ENCODE results near the gene JMJD6. TPM values are rescaled to one million over a fixed set of nuclear protein-coding genes. Genes with fewer than 3 reads are reported as not detected.

The JMJD6 gene
- polyA plus RNA-seq (2013, experiment 1 of 4) = 15.1 TPM
- polyA plus RNA-seq (2013, experiment 2 of 4) = 13.1 TPM
- 14.4 TPM for polyA plus RNA-seq (2013, experiment 3 of 4)
- polyA plus RNA-seq (2013, experiment 4 of 4) = 15.0 TPM

GRCh38 chr17:76726231-76726775 is at the start of gene JMJD6:
JMJD6 (minus strand) TSS chr17:76726606; CDS start chr17:76726475, 131 bp downstream.
- WGBS, 2 experiments = 0% methylated on average over 60 of the region's 60 CpGs
- Histone ChIP-seq H3K4me1 (ENCODE audit: control insufficient read depth, insufficient read depth, low read length) (peaks cover 5% of the 10 kb centered on the region), H3K4me3 (ENCODE audit: insufficient read depth, low read depth, low read length) (peak within 1 kb of the TSS; percentile 77), H3K9me3 (ENCODE audit: control insufficient read depth, low read length) (no peaks in the 10 kb centered on the region), H3K27ac (ENCODE audit: insufficient read depth, low read depth, low read length, poor library complexity, severe bottlenecking) (peak within 1 kb of the TSS; percentile 98), H3K36me3 (ENCODE audit: control insufficient read depth, insufficient read depth, low read length) (peaks cover 6% of the 10 kb centered on the region), H3K27me3 (ENCODE audit: control insufficient read depth, insufficient read depth, low read length, poor library complexity, severe bottlenecking) (no peaks in the 10 kb centered on the region)

- Histone ChIP-seq H3K4me3 (ENCODE audit: insufficient read depth, low read depth, low read length) (no peak overlapping the region), H3K4me1 (ENCODE audit: control insufficient read depth, insufficient read depth, low read length) (no peaks in the 10 kb centered on the region), H3K9me3 (ENCODE audit: control insufficient read depth, low read length) (no peaks in the 10 kb centered on the region), H3K27ac (ENCODE audit: insufficient read depth, low read depth, low read length, poor library complexity, severe bottlenecking) (no peak overlapping the region), H3K36me3 (ENCODE audit: control insufficient read depth, insufficient read depth, low read length) (peaks cover 3% of the 10 kb centered on the region), H3K27me3 (ENCODE audit: control insufficient read depth, insufficient read depth, low read length, poor library complexity, severe bottlenecking) (no peaks in the 10 kb centered on the region)
- 93 to 94% methylated on average over 10 of the region's 10 CpGs for WGBS, 2 experiments
These were observed 48.7 kb upstream of the JMJD6 start for GRCh38 chr17:76775021-76775600.

- H3K9me3 ChIP-seq (ENCODE audit: control insufficient read depth, low read length) = no peaks in the 10 kb centered on the region
- WGBS, 2 experiments = 94% methylated on average over 6 of the region's 6 CpGs
- no peak overlapping the region for H3K4me3 ChIP-seq (ENCODE audit: insufficient read depth, low read depth, low read length)
- H3K36me3 ChIP-seq (ENCODE audit: control insufficient read depth, insufficient read depth, low read length) = peaks cover 3% of the 10 kb centered on the region
- no peak overlapping the region for H3K27ac ChIP-seq (ENCODE audit: insufficient read depth, low read depth, low read length, poor library complexity, severe bottlenecking)
- no peaks in the 10 kb centered on the region for H3K4me1 ChIP-seq (ENCODE audit: control insufficient read depth, insufficient read depth, low read length)
- no peaks in the 10 kb centered on the region for H3K27me3 ChIP-seq (ENCODE audit: control insufficient read depth, insufficient read depth, low read length, poor library complexity, severe bottlenecking)
These were observed 46.6 kb upstream of the JMJD6 start for GRCh38 chr17:76772842-76773525.

GRCh38 chr17:76758570-76758969 is 32.2 kb upstream of the JMJD6 start:
- H3K36me3 ChIP-seq (ENCODE audit: control insufficient read depth, insufficient read depth, low read length) = peaks cover 3% of the 10 kb centered on the region
- no peaks in the 10 kb centered on the region for H3K4me1 ChIP-seq (ENCODE audit: control insufficient read depth, insufficient read depth, low read length)

GRCh38 chr17:76757256-76757655 is 30.9 kb upstream of the JMJD6 start:
- Histone ChIP-seq H3K4me3 (ENCODE audit: insufficient read depth, low read depth, low read length) (no peak overlapping the region), H3K4me1 (ENCODE audit: control insufficient read depth, insufficient read depth, low read length) (no peaks in the 10 kb centered on the region), H3K9me3 (ENCODE audit: control insufficient read depth, low read length) (no peaks in the 10 kb centered on the region), H3K27ac (ENCODE audit: insufficient read depth, low read depth, low read length, poor library complexity, severe bottlenecking) (no peak overlapping the region), H3K36me3 (ENCODE audit: control insufficient read depth, insufficient read depth, low read length) (peaks cover 3% of the 10 kb centered on the region), H3K27me3 (ENCODE audit: control insufficient read depth, insufficient read depth, low read length, poor library complexity, severe bottlenecking) (no peaks in the 10 kb centered on the region)
- WGBS, 2 experiments = 95 to 96% methylated on average over 5 of the region's 5 CpGs

More at GRCh38 chr17:76758570-76758969, 32.2 kb upstream of the JMJD6 start:
- H3K27ac ChIP-seq (ENCODE audit: insufficient read depth, low read depth, low read length, poor library complexity, severe bottlenecking) = no peak overlapping the region
- H3K9me3 ChIP-seq (ENCODE audit: control insufficient read depth, low read length) = no peaks in the 10 kb centered on the region
- no peaks in the 10 kb centered on the region for H3K27me3 ChIP-seq (ENCODE audit: control insufficient read depth, insufficient read depth, low read length, poor library complexity, severe bottlenecking)
- H3K4me3 ChIP-seq (ENCODE audit: insufficient read depth, low read depth, low read length) = no peak overlapping the region
- 84 to 93% methylated on average over 2 to 3 of the region's 3 CpGs for WGBS, 2 experiments

- Histone ChIP-seq H3K27me3 (ENCODE audit: control insufficient read depth, insufficient read depth, low read length, poor library complexity, severe bottlenecking) (no peaks in the 10 kb centered on the region), H3K36me3 (ENCODE audit: control insufficient read depth, insufficient read depth, low read length) (peaks cover 3% of the 10 kb centered on the region), H3K4me3 (ENCODE audit: insufficient read depth, low read depth, low read length) (no peak overlapping the region), H3K27ac (ENCODE audit: insufficient read depth, low read depth, low read length, poor library complexity, severe bottlenecking) (no peak overlapping the region), H3K9me3 (ENCODE audit: control insufficient read depth, low read length) (no peaks in the 10 kb centered on the region), H3K4me1 (ENCODE audit: control insufficient read depth, insufficient read depth, low read length) (no peaks in the 10 kb centered on the region)
- WGBS, 2 experiments = 89 to 97% methylated on average over 1 of the region's 2 CpGs
These were observed 28.9 kb upstream of the JMJD6 start for GRCh38 chr17:76755285-76755684.

- WGBS, 2 experiments = 93 to 95% methylated on average over 12 of the region's 12 CpGs
- no peaks in the 10 kb centered on the region for H3K9me3 ChIP-seq (ENCODE audit: control insufficient read depth, low read length)
- no peaks in the 10 kb centered on the region for H3K27me3 ChIP-seq (ENCODE audit: control insufficient read depth, insufficient read depth, low read length, poor library complexity, severe bottlenecking)
- no peaks in the 10 kb centered on the region for H3K4me1 ChIP-seq (ENCODE audit: control insufficient read depth, insufficient read depth, low read length)
- H3K27ac ChIP-seq (ENCODE audit: insufficient read depth, low read depth, low read length, poor library complexity, severe bottlenecking) = no peak overlapping the region
- peaks cover 3% of the 10 kb centered on the region for H3K36me3 ChIP-seq (ENCODE audit: control insufficient read depth, insufficient read depth, low read length)
- H3K4me3 ChIP-seq (ENCODE audit: insufficient read depth, low read depth, low read length) = no peak overlapping the region
These were observed 26.9 kb upstream of the JMJD6 start for GRCh38 chr17:76753061-76753961.

GRCh38 chr17:76752006-76752405 is 25.6 kb upstream of the JMJD6 start:
- Histone ChIP-seq H3K36me3 (ENCODE audit: control insufficient read depth, insufficient read depth, low read length) (peaks cover 3% of the 10 kb centered on the region), H3K4me3 (ENCODE audit: insufficient read depth, low read depth, low read length) (no peak overlapping the region), H3K9me3 (ENCODE audit: control insufficient read depth, low read length) (no peaks in the 10 kb centered on the region), H3K27ac (ENCODE audit: insufficient read depth, low read depth, low read length, poor library complexity, severe bottlenecking) (no peak overlapping the region), H3K4me1 (ENCODE audit: control insufficient read depth, insufficient read depth, low read length) (no peaks in the 10 kb centered on the region), H3K27me3 (ENCODE audit: control insufficient read depth, insufficient read depth, low read length, poor library complexity, severe bottlenecking) (no peaks in the 10 kb centered on the region)
- 95% methylated on average over 3 to 4 of the region's 4 CpGs for WGBS, 2 experiments

- 92 to 100% methylated on average over 1 to 2 of the region's 3 CpGs for WGBS, 2 experiments
- H3K36me3 ChIP-seq (ENCODE audit: control insufficient read depth, insufficient read depth, low read length) = peaks cover 4% of the 10 kb centered on the region
- H3K27me3 ChIP-seq (ENCODE audit: control insufficient read depth, insufficient read depth, low read length, poor library complexity, severe bottlenecking) = no peaks in the 10 kb centered on the region
These were observed 25.1 kb upstream of the JMJD6 start for GRCh38 chr17:76751416-76751993.

More at GRCh38 chr17:76751416-76751993, 25.1 kb upstream of the JMJD6 start:
- H3K27ac ChIP-seq (ENCODE audit: insufficient read depth, low read depth, low read length, poor library complexity, severe bottlenecking) = no peak overlapping the region
- H3K4me1 ChIP-seq (ENCODE audit: control insufficient read depth, insufficient read depth, low read length) = no peaks in the 10 kb centered on the region
- no peaks in the 10 kb centered on the region for H3K9me3 ChIP-seq (ENCODE audit: control insufficient read depth, low read length)
- H3K4me3 ChIP-seq (ENCODE audit: insufficient read depth, low read depth, low read length) = no peak overlapping the region
